ENCODE results near the gene CLSTN1. TPM values are rescaled to one million over a fixed set of nuclear protein-coding genes. Genes with fewer than 3 reads are reported as not detected.

Gene CLSTN1
- total and polyA plus RNA-seq, 4 donors: 3.1 to 13.4 (median 8.8) TPM

GRCh38 chr1:9865724-9866123, 42.0 kb upstream of the CLSTN1 start:
- no peak for TF ChIP-seq HNF4A (conservative IDR thresholded peaks at IDR 0.05)
- no peak for TF ChIP-seq JUND (IDR thresholded peaks at IDR 0.05)
- TF ChIP-seq, protein P1, sequence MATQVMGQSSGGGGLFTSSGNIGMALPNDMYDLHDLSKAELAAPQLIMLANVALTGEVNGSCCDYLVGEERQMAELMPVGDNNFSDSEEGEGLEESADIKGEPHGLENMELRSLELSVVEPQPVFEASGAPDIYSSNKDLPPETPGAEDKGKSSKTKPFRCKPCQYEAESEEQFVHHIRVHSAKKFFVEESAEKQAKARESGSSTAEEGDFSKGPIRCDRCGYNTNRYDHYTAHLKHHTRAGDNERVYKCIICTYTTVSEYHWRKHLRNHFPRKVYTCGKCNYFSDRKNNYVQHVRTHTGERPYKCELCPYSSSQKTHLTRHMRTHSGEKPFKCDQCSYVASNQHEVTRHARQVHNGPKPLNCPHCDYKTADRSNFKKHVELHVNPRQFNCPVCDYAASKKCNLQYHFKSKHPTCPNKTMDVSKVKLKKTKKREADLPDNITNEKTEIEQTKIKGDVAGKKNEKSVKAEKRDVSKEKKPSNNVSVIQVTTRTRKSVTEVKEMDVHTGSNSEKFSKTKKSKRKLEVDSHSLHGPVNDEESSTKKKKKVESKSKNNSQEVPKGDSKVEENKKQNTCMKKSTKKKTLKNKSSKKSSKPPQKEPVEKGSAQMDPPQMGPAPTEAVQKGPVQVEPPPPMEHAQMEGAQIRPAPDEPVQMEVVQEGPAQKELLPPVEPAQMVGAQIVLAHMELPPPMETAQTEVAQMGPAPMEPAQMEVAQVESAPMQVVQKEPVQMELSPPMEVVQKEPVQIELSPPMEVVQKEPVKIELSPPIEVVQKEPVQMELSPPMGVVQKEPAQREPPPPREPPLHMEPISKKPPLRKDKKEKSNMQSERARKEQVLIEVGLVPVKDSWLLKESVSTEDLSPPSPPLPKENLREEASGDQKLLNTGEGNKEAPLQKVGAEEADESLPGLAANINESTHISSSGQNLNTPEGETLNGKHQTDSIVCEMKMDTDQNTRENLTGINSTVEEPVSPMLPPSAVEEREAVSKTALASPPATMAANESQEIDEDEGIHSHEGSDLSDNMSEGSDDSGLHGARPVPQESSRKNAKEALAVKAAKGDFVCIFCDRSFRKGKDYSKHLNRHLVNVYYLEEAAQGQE (IDR thresholded peaks at IDR 0.05): no peak
- TF ChIP-seq FOXA1 (IDR thresholded peaks at IDR 0.05): no peak
- Histone ChIP-seq H3K9me3 (ENCODE audit: control insufficient read depth in 4 of 4, low read length in 3 of 4) (no peaks in the 10 kb centered on the region), H3K27ac (ENCODE audit: low read depth in 1 of 2, low read length in 2 of 2) (no peak overlapping the region), H3K36me3 (ENCODE audit: control insufficient read depth in 4 of 4, insufficient read depth in 3 of 4, low read depth in 1 of 4, low read length in 3 of 4) (peaks cover 0 to 3% (median 1%) of the 10 kb centered on the region in 4 donors), H3K9ac (ENCODE audit: low read depth in 1 of 2, low read length in 2 of 2) (no peak overlapping the region), H3K27me3 (ENCODE audit: control insufficient read depth in 4 of 4, insufficient read depth in 4 of 4, low read length in 3 of 4) (no peaks in the 10 kb centered on the region), H3K4me3 (ENCODE audit: low read depth in 1 of 3, low read length in 3 of 3) (no peak overlapping the region), H3K4me1 (ENCODE audit: control insufficient read depth in 4 of 4, insufficient read depth in 4 of 4, low read length in 3 of 4) (peaks cover 2 to 14% (median 11%) of the 10 kb centered on the region in 4 donors)
- WGBS: 80% methylated on average over 2 of the region's 2 CpGs
- DNase-seq (ENCODE audit: low spot score): no peak

- H3K4me1 ChIP-seq (ENCODE audit: control insufficient read depth in 4 of 4, insufficient read depth in 4 of 4, low read length in 3 of 4): peaks cover 2 to 11% (median 8%) of the 10 kb centered on the region in 4 donors
- H3K36me3 ChIP-seq (ENCODE audit: control insufficient read depth in 4 of 4, insufficient read depth in 3 of 4, low read depth in 1 of 4, low read length in 3 of 4): peaks cover 0 to 1% (median 0%) of the 10 kb centered on the region in 4 donors
- no peak overlapping the region for H3K27ac ChIP-seq (ENCODE audit: low read depth in 1 of 2, low read length in 2 of 2)
- H3K4me3 ChIP-seq (ENCODE audit: low read depth in 1 of 3, low read length in 3 of 3): no peak overlapping the region
- DNase-seq (ENCODE audit: low spot score): no peak
- H3K9me3 ChIP-seq (ENCODE audit: control insufficient read depth in 4 of 4, low read length in 3 of 4): no peaks in the 10 kb centered on the region
- TF ChIP-seq HNF4A (conservative IDR thresholded peaks at IDR 0.05): no peak
- no peak for TF ChIP-seq NR2F2 (IDR thresholded peaks at IDR 0.05)
- no peak for TF ChIP-seq JUND (IDR thresholded peaks at IDR 0.05)
- TF ChIP-seq HNF4G (IDR thresholded peaks at IDR 0.05): no peak
- TF ChIP-seq, protein P1 (IDR thresholded peaks at IDR 0.05): no peak
- TF ChIP-seq, protein P2, sequence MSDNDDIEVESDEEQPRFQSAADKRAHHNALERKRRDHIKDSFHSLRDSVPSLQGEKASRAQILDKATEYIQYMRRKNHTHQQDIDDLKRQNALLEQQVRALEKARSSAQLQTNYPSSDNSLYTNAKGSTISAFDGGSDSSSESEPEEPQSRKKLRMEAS (IDR thresholded peaks at IDR 0.05): no peak
- TF ChIP-seq FOXA1 (IDR thresholded peaks at IDR 0.05): no peak
- no peak for TF ChIP-seq RXRA (IDR thresholded peaks at IDR 0.05)
- no peak for TF ChIP-seq YY1 (IDR thresholded peaks at IDR 0.05)
- H3K9ac ChIP-seq (ENCODE audit: low read depth in 1 of 2, low read length in 2 of 2): no peak overlapping the region
- no peaks in the 10 kb centered on the region for H3K27me3 ChIP-seq (ENCODE audit: control insufficient read depth in 4 of 4, insufficient read depth in 4 of 4, low read length in 3 of 4)
- WGBS: 92% methylated on average over 10 of the region's 10 CpGs
Observed at GRCh38 chr1:9863371-9863770, 39.6 kb upstream of the CLSTN1 start.

- H3K36me3 ChIP-seq (ENCODE audit: control insufficient read depth in 4 of 4, insufficient read depth in 3 of 4, low read depth in 1 of 4, low read length in 3 of 4): peaks cover 0 to 3% (median 0%) of the 10 kb centered on the region in 4 donors
- no peaks in the 10 kb centered on the region for H3K4me1 ChIP-seq (ENCODE audit: control insufficient read depth in 4 of 4, insufficient read depth in 4 of 4, low read length in 3 of 4)
- 92% methylated on average over 8 of the region's 8 CpGs for WGBS
- no peak overlapping the region for H3K9ac ChIP-seq (ENCODE audit: low read depth in 1 of 2, low read length in 2 of 2)
- no peak overlapping the region for H3K4me3 ChIP-seq (ENCODE audit: low read depth in 1 of 3, low read length in 3 of 3)
- H3K27me3 ChIP-seq (ENCODE audit: control insufficient read depth in 4 of 4, insufficient read depth in 4 of 4, low read length in 3 of 4): no peaks in the 10 kb centered on the region
- no peak overlapping the region for H3K27ac ChIP-seq (ENCODE audit: low read depth in 1 of 2, low read length in 2 of 2)
- TF ChIP-seq NR2F2 (IDR thresholded peaks at IDR 0.05) (no peak), YY1 (IDR thresholded peaks at IDR 0.05) (no peak), JUND (IDR thresholded peaks at IDR 0.05) (no peak), HNF4A (conservative IDR thresholded peaks at IDR 0.05) (no peak), RAD21 (IDR thresholded peaks at IDR 0.05) (no peak), EGR1 (IDR thresholded peaks at IDR 0.05; ENCODE audit: low read depth in 2 of 2) (no peak), HNF4G (IDR thresholded peaks at IDR 0.05) (no peak), TAF1 (conservative IDR thresholded peaks at IDR 0.05) (no peak)
- TF ChIP-seq, protein P3, sequence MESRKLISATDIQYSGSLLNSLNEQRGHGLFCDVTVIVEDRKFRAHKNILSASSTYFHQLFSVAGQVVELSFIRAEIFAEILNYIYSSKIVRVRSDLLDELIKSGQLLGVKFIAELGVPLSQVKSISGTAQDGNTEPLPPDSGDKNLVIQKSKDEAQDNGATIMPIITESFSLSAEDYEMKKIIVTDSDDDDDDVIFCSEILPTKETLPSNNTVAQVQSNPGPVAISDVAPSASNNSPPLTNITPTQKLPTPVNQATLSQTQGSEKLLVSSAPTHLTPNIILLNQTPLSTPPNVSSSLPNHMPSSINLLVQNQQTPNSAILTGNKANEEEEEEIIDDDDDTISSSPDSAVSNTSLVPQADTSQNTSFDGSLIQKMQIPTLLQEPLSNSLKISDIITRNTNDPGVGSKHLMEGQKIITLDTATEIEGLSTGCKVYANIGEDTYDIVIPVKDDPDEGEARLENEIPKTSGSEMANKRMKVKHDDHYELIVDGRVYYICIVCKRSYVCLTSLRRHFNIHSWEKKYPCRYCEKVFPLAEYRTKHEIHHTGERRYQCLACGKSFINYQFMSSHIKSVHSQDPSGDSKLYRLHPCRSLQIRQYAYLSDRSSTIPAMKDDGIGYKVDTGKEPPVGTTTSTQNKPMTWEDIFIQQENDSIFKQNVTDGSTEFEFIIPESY (IDR thresholded peaks at IDR 0.05): no peak
- TF ChIP-seq, protein P1 (IDR thresholded peaks at IDR 0.05): no peak
- TF ChIP-seq, protein P2 (IDR thresholded peaks at IDR 0.05): no peak
- no peak for DNase-seq (ENCODE audit: low spot score)
- no peaks in the 10 kb centered on the region for H3K9me3 ChIP-seq (ENCODE audit: control insufficient read depth in 4 of 4, low read length in 3 of 4)
Observed at GRCh38 chr1:9861360-9861759, 37.6 kb upstream of the CLSTN1 start.

Measured in liver (tissue), 9 donors.